ENCODE measurements around the gene ZNF892.
"Not testable (repeated sequence)": the region's sequence is repeated elsewhere in the genome, so short reads cannot be mapped to it uniquely, and the experiment has no call there.

The ZNF892 gene

GRCh38 chr2:95207111-95207961 lies at the start of gene ZNF892:
ZNF892 (plus strand) TSS chr2:95207521; CDS start chr2:95207816, 295 bp downstream.
- peak; percentile 97 for DNase-seq (ENCODE audit: low spot score)

- DNase-seq (ENCODE audit: low spot score): no peak
Measured at GRCh38 chr2:95158441-95158840, 48.9 kb upstream of the ZNF892 start.

GRCh38 chr2:95158891-95159619 lies 48.3 kb upstream of the ZNF892 start:
- DNase-seq (ENCODE audit: low spot score): peak; percentile 74

- peak; percentile 92 for DNase-seq (ENCODE audit: low spot score)
Measured at GRCh38 chr2:95159690-95160449, 47.5 kb upstream of the ZNF892 start, which contains the start of gene ZNF514. ZNF514 (minus strand) TSS chr2:95159848; CDS start chr2:95153253, 6,595 bp downstream.

- no peak for DNase-seq (ENCODE audit: low spot score)
Measured at GRCh38 chr2:95165030-95165370, 42.3 kb upstream of the ZNF892 start.

- peak; percentile 99 for DNase-seq (ENCODE audit: low spot score)
Measured at GRCh38 chr2:95165371-95166064, 41.8 kb upstream of the ZNF892 start, which contains the start of gene ZNF2. ZNF2 (plus strand) TSS chr2:95165809; CDS start chr2:95176227, 10,418 bp downstream.

GRCh38 chr2:95166065-95166763 lies 41.1 kb upstream of the ZNF892 start:
- DNase-seq (ENCODE audit: low spot score): no peak

GRCh38 chr2:95171902-95172301 lies 35.4 kb upstream of the ZNF892 start:
- no peak for DNase-seq (ENCODE audit: low spot score)

GRCh38 chr2:95174031-95174542 lies 33.2 kb upstream of the ZNF892 start:
- no peak for DNase-seq (ENCODE audit: low spot score)

- no peak for DNase-seq (ENCODE audit: low spot score)
Measured at GRCh38 chr2:95179451-95179850, 27.9 kb upstream of the ZNF892 start.

GRCh38 chr2:95181774-95182173 lies 25.5 kb upstream of the ZNF892 start:
- DNase-seq (ENCODE audit: low spot score): no peak

- no peak for DNase-seq (ENCODE audit: low spot score)
Measured at GRCh38 chr2:95185197-95185596, 22.1 kb upstream of the ZNF892 start.

GRCh38 chr2:95185973-95186372 lies 21.3 kb upstream of the ZNF892 start:
- DNase-seq (ENCODE audit: low spot score): no peak

GRCh38 chr2:95192956-95193355 lies 14.4 kb upstream of the ZNF892 start:
- not testable (repeated sequence) for DNase-seq (ENCODE audit: low spot score)

- no peak for DNase-seq (ENCODE audit: low spot score)
Measured at GRCh38 chr2:95203911-95204310, 3.4 kb upstream of the ZNF892 start.

- DNase-seq (ENCODE audit: low spot score): no peak
Measured at GRCh38 chr2:95204396-95204795, 2.9 kb upstream of the ZNF892 start.

- DNase-seq (ENCODE audit: low spot score): no peak
Measured at GRCh38 chr2:95206096-95206495, 1.2 kb upstream of the ZNF892 start.

- DNase-seq (ENCODE audit: low spot score): peak; percentile 30
Measured at GRCh38 chr2:95208106-95208505, 785 bp downstream of the ZNF892 start.

GRCh38 chr2:95215018-95215612 lies 7.8 kb downstream of the ZNF892 start:
- no peak for DNase-seq (ENCODE audit: low spot score)

GRCh38 chr2:95220449-95220848 lies 13.1 kb downstream of the ZNF892 start:
- DNase-seq (ENCODE audit: low spot score): no peak

Measured in AG08396 (cell line).